ENCODE measurements around the gene GALNT2.

The GALNT2 gene

GRCh38 chr1:230130172-230130944 lies 63.3 kb downstream of the GALNT2 start:
- no peak for DNase-seq (ENCODE audit: low read depth)

GRCh38 chr1:230131457-230131856 lies 64.4 kb downstream of the GALNT2 start:
- DNase-seq (ENCODE audit: low read depth), result no peak

- no peak for DNase-seq (ENCODE audit: low read depth)
These were observed 65.7 kb downstream of the GALNT2 start for GRCh38 chr1:230132758-230133157.

GRCh38 chr1:230135726-230136125 lies 68.7 kb downstream of the GALNT2 start:
- no peak for DNase-seq (ENCODE audit: low read depth)

GRCh38 chr1:230136453-230137336 lies 69.7 kb downstream of the GALNT2 start:
- DNase-seq (ENCODE audit: low read depth), result no peak

- DNase-seq (ENCODE audit: low read depth), result no peak
These were observed 70.3 kb downstream of the GALNT2 start for GRCh38 chr1:230137337-230137815.

- DNase-seq (ENCODE audit: low read depth), result no peak
These were observed 71.7 kb downstream of the GALNT2 start for GRCh38 chr1:230138561-230139239.

- no peak for DNase-seq (ENCODE audit: low read depth)
These were observed 72.3 kb downstream of the GALNT2 start for GRCh38 chr1:230139315-230139714.

GRCh38 chr1:230139741-230140140 lies 72.7 kb downstream of the GALNT2 start:
- DNase-seq (ENCODE audit: low read depth), result no peak

GRCh38 chr1:230140221-230141020 lies 73.4 kb downstream of the GALNT2 start:
- no peak for DNase-seq (ENCODE audit: low read depth)

- DNase-seq (ENCODE audit: low read depth), result no peak
These were observed 74.1 kb downstream of the GALNT2 start for GRCh38 chr1:230141021-230141648.

- no peak for DNase-seq (ENCODE audit: low read depth)
These were observed 75.0 kb downstream of the GALNT2 start for GRCh38 chr1:230141797-230142607.

GRCh38 chr1:230142608-230143210 lies 75.7 kb downstream of the GALNT2 start:
- no peak for DNase-seq (ENCODE audit: low read depth)

GRCh38 chr1:230143534-230143933 lies 76.5 kb downstream of the GALNT2 start:
- no peak for DNase-seq (ENCODE audit: low read depth)

- no peak for DNase-seq (ENCODE audit: low read depth)
These were observed 77.1 kb downstream of the GALNT2 start for GRCh38 chr1:230144010-230144614.

- no peak for DNase-seq (ENCODE audit: low read depth)
These were observed 77.9 kb downstream of the GALNT2 start for GRCh38 chr1:230144758-230145504.

- no peak for DNase-seq (ENCODE audit: low read depth)
These were observed 78.5 kb downstream of the GALNT2 start for GRCh38 chr1:230145505-230145899.

- no peak for DNase-seq (ENCODE audit: low read depth)
These were observed 79.0 kb downstream of the GALNT2 start for GRCh38 chr1:230145953-230146476.

Data from T follicular helper cell (primary cell).